KG1 (cell line): ENCODE measurements around the gene MRGPRX1.
"Not testable (repeated sequence)": the region's sequence is repeated elsewhere in the genome, so short reads cannot be mapped to it uniquely, and the experiment has no call there.

Experiments
- DNase-seq: peaks from one replicate; lab custom pipeline; 2025; lab: John Stamatoyannopoulos, UW

MRGPRX1 gene

DNA sequence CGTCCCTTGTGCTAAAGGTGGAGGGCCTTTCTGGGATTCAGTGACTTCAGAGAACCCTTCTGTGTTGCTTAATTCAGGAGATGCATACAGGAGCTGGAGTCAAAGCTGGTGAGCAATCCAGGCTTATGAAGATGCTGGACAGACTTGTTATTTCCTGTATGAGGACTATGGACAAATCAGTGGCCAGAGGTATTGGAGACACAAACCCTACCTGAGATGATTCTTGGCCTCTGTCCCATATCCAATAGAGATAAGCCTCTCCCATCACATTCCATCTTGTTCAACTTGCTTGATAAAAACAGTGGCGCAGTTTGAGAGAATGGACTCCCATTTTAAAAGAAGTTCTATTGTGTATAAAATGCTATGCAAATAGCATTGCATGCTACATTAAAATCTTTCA is at the start of gene MRGPRX1:
MRGPRX1 (minus strand) TSS at position 101 of the 400 bp plus-strand sequence. CDS start 4,630 bp downstream, outside the sequence.
- no peak for DNase-seq

DNA sequence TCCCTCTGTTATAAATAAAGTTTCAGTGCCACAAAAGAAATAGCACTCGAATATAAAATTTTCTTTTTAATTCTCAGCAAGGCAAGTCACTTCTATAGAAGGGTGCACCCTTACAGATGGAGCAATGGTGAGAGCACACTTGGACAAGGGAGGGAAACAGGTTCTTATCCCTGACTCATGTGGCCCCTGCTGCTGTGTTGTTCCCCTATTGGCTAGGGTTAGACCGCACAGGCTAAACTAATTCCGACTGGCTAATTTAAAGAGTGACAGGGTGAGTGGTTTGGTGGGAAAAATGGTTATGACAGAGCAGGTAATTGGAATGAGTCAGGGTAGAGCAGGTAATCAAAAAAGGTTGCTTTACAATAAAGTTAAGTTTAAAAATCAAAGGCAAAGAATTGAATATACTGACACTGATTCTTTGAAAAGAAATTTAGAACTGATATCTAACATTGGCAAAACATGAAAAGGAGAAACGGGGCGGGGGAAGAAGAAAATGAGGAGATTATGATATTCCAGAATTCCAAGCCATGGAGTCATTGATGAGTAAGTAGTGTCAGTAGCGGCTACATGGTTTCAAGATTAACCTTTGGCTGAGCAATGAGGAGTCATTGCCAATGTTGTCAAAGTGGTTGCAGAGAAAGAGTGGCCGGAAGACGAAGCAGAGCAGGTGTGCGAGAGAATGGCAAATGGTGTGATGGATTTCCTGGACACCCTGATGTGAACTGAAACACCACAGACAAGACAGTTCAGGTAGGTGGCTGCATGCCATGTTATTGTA is 48.4 kb upstream of the MRGPRX1 start:
- DNase-seq = no peak

DNA sequence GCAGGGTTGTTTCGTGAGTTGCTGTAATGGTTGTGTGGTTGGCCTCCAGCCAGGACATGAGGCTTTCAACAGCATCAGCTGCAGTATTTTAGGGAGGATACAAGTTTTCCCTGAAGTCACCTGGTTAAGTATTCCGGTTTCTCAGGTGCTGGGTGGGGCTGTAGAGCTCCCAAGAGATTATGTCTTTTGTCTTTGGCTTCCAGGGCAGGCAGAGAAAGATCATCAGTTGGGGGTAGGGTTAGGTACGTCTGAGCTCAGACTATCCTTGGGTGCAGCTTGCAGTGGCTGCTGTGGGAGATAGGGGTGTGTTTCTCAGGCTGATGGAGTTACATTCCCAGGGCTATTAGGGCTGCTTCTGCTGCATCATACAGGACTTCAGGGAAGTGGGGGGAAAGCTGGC is 47.5 kb upstream of the MRGPRX1 start:
- DNase-seq = no peak

DNA sequence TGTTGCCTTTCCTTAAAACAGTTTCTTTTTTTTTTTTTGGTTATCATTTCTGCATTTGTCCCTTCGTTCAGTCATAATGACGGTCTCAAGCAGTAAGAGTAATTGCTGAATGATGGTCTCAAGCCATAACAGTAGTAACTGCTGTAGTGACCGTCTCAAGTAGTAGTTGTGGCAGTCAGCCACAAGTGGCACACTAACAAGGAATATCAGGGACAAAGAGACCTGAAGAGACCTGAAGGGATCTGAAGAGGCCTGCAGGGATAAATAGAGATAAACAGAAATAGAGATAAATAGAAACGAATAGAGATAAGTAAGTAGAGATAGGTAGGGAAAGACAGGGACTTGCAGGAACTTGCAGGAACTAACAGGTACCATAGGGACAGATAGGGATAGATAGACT is 42.7 kb upstream of the MRGPRX1 start:
- DNase-seq = no peak

DNA sequence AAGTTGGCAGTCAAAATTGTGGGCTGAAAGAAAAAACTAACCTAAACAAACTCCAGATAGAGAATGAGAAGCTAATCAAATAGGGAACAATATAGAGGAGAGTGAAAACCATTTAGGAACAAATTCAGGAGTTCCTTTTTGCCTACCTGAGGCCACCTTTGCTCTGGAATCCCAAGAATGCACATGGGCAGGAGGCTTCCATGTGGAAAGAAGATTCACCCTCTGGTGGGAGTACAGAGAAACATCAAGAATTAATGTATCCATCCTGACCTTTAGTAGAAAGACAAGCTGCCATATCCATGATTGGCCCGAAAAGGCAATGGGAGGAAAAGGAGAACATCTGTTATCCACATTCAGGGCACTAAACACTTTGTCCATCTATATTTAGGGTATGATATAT is 35.0 kb upstream of the MRGPRX1 start:
- no peak for DNase-seq

DNA sequence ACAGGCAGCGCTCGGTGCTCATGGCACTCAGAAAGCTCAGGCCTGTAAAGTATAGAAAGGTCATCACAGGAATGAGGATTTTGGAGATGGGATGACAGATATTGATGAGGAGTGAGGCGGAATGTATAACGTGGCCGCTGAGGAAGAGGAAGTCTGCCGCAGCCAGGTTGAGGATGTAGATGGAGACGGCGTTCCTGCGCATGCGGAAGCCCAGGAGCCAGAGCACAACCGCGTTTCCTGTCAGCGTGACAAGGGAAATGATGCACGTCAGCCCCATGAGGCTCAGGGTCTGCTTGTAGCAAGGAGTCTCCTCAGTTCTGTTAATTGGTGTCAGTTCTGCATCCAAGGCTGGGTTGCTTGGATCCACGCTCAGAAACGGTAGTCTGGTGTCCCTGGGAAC is 33.1 kb upstream of the MRGPRX1 start:
- DNase-seq = no peak

DNA sequence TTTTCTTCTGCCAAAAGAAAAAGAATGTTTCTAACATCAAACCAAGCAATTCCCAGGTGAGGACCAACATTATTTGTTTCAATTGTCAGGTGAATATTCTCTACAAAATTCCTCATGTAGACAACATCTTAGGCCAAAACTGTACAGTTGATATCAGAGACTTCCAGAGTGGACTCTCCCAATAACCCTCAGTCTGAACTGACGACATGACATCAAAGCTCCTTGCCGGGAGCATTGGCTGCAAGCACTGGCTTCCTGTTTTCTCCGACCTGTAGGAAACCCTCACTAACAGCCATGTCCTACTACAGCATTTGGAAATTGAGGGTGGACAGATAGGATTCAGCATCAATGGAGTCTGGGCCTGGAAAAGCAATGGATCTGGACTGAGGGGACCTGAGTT is 30.5 kb upstream of the MRGPRX1 start:
- no peak for DNase-seq

DNA sequence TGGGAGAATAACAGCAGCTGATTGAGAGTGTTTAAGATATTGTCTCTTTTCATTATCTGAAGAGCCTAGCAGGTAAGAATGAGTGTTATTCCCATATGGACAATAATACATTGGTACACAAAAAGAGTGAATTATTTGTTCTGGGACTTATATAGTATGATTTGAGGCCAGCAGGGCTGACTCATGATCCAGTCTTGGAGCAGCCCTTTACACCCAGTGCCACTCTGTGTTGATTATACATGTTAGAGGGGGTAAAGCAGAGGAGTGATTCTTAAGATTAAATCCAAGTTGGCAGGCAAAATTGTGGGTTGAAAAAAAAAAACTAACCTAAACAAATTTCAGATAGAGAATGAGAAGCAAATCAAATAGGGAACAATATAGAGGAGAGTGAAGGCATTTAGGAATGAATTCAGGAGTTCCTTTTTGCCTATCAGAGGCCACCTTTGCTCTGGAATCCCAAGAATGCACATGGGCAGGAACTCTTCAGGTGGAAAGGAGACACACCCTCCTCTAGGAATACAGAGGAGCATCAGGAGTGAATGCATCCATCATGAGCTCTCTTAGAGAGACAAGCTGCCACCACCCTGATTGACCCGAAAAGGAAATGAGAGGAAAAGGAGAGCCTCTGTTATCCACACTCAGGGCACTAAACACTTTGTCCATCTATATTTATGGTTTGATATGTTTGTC is 19.2 kb upstream of the MRGPRX1 start:
- no peak for DNase-seq

DNA sequence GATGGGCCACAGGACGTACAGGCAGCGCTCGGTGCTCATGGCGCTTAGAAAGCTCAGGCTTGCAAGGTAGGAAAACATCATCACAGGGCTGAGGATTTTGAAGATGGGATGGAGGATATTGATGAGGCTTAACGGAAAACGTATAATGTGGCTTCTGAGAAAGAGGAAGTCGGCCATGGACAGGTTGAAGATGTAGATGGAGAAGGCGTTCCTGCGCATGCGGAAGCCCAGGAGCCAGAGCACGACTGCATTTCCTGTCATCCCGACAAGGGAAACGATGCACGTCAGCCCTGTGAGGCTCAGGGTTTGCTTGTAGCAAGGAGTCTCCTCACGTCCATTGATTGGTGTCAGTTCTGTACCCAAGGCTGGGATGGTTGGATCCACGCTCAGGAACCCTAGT is 17.4 kb upstream of the MRGPRX1 start:
- DNase-seq = no peak

DNA sequence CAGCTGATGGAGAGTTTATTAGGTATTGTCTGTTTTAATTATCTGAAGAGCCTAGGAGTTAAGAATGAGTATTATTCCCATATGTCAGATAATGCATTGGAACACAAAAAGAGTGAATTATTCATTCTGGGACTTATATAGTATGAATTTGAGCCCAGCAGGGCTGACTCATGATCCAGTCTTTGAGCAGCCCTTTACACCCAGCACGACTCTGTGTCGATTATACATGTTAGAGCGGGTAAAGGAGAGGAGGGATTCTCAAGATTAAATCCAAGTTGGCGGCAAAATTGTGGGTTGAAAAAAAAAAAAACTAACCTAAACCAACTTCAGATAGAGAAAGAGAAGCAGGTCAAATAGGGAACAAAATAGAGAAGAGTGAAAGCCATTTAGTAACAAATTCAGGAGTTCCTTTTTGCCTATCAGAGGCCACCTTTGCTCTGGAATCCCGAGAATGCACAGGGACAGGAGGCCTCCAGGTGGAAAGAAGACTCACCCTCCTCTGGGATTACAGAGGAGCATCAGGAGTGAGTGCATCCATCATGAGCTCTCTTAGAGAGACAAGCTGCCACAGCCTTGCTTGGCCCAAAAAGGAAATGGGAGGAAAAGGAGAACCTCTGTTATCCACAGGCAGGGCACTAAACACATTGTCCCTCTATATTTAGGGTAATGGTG is 3.1 kb downstream of the MRGPRX1 start:
- DNase-seq = no peak

DNA sequence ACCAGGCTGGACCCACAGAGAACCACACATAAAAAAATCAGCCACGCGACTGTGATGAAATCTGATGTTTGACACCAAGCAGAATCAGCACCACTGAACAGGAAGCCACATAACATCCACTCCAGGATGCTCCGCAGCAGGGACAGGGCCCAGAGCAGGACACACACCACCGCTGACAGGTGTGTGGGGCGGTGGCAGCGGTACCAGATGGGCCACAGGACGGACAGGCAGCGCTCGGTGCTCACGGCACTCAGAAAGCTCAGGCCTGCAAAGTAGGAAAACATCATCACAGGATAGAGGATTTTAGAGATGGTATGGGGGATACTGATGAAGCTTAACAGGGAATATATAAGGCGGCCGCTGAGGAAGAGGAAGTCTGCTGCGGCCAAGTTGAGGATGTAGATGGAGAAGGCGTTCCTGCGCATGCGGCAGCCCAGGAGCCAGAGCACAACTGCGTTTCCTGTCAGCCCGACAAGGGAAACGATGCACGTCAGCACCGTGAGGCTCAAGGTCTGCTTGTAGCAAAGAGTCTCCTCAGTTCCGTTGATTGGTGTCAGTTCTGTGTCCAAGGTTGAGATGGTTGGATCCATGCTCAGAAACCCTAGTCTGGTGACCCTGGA is 4.9 kb downstream of the MRGPRX1 start:
- DNase-seq = no peak

DNA sequence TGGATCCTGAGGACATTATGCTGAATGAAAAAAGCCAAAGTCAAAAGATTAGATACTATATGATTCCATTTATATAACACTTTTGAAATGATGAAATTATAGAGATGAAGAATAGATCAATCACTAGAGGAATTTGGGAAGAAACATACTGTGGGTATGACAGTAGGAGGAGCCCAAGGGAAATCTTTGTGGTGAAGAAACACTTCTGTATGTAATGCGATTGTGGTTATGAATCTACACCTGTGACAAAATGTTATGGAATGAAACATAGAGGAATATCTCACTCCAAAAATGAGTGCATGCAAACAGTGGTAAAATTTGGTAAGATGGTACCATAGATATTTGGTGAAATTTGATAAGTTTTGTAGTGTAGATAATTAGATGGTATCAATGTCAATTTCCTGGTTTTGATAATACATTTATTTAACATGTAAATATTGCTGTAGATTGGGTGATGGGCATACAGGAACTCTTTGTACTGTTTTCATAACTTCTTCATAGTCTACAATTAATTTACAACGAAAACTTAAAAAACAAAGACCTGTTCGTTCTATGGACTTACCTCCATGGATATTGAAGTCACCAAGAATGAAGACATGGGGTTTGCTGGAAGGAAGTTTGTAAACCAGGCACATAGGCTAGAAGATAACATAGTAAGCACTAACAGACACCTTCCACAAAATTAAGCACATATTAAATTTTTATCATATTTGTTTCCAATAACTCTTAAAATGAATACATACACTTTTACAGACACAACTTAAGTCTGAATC is 11.5 kb downstream of the MRGPRX1 start:
- no peak for DNase-seq

DNA sequence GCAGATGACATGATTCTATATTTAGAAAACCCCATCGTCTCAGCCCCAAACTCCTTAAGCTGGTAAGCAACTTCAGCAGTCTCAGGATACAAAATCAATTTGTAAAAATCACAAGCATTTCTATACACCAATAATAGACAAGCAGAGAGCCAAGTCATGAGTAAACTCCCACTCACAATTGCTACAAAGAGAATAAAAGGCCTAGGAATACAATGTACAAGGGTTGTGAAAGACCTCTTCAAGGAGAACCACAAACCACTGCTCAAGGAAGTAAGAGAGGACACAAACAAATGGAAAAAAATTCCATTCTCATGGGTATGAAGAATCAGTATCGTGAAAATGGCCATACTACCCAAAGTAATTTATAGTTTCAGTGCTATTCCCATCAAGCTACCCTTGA is 13.8 kb downstream of the MRGPRX1 start:
- DNase-seq = not testable (repeated sequence)

DNA sequence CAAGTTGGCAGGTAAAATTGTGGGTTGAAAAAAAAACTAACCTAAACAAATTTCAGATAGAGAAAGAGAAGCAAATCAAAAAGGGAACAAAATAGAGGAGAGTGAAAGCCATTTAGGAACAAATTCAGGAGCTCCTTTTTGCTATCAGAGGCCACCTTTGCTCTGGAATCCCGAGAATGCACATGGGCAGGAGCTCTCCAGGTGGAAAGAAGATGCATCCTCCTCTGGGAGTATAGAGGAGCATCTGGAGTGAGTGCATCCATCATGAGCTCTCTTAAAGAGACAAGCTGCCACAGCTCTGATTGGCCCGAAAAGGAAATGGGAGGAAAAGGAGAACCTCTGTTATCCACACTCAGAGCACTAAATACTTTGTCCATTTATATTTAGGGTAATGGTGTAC is 26.3 kb downstream of the MRGPRX1 start:
- no peak for DNase-seq

DNA sequence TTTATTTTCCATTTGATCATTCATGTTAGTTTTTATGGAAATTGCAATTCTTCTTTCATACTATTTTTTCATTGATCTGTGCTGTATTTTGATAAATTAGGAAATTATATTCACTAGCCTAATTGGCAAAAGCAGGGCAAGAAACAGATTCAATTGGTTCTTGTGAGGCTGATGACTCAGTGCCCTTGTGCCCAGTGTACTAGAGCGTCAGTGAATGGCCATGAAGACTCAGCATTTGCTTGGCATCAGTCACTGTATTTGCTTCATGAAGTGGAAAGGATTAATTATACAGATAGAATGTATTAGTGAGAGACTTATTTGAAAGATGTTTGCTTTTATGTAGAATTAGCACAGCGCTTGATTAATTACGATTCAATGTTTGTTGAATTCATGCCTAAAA is 31.8 kb downstream of the MRGPRX1 start:
- DNase-seq = no peak

DNA sequence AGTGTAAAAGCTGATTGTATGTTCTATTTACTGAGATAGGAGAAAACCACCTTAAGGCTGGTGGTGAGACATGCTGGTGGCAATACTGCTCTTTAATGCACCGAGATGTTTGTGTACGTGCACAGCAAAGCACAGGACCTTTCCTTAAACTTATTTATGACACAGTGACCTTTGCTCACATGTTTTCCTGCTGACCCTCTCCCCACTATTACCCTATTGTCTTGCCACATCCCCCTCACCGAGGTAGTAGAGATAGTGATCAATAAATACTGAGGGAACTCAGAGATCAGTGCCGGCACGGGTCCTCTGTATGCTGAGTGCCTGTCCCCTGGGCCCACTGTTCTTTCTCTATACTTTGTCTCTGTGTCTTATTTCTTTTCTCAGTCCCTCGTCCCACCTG is 38.6 kb downstream of the MRGPRX1 start:
- DNase-seq = not testable (repeated sequence)

DNA sequence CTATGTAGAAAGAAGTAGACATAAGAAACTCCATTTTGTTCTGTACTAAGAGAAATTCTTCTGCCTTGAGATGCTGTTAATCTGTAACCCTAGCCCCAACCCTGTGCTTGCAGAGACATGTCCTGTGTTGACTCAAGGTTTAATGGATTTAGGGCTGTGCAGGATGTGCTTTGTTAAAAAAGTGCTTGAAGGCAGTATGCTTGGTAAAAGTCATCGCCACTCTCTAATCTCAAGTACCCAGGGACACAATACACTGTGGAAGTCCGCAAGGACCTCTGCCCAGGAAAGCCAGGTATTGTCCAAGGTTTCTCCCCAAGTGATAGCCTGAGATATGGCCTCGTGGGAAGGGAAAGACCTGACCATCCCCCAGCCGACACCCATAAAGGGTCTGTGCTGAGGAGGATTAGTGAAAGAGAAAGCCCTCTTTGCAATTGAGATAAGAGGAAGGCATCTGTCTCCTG is 39.0 kb downstream of the MRGPRX1 start:
- DNase-seq = not testable (repeated sequence)

DNA sequence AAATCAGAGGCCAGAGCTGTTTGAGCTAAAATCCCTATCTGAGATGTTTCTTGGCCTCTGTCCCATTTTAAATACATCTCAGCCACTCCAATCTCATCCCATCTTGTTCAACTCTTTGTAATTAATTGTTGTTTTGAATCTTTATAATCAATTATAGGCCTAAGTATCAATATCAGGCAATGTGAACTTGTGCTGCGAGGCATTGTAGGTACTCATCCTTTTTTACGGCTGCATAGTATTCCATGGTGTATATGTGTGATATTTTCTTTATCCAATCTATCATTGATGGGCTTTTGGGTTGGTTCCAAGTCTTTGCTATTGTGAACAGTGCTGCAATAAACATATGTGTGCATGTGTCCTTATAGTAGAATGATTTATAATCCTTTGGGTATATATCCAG is 47.5 kb downstream of the MRGPRX1 start:
- DNase-seq = not testable (repeated sequence)

DNA sequence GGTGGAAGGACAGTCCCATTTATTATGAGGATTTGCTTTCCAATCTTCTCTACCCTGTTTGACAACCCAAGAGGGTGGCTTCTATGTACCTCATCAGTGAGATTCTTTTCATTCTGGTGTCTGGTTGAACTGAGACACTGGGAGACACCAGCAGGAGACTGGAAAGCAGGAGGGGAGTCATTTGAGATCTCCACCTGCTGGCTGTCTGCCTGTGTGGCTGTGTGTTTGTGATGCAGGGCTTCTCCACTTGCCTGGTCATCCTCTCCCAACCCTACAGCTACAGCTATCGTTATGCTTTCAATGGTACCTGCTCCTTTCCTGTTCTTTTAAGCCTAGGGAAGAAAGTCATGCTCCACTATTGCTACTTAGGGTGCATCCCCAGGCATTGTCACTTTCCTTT is 48.6 kb downstream of the MRGPRX1 start:
- no peak for DNase-seq
